B cell (primary cell): ENCODE results near the gene LRRC47. TPM values are rescaled to one million over a fixed set of nuclear protein-coding genes. Genes with fewer than 3 reads are reported as not detected.

Experiments
- ATAC-seq: fragments of 200-7000 bp; cut with Tn5 transposase; one replicate; pipeline ENCODE4 v1.10.0; 2021; ENCODE audit warnings: low read depth, mild to moderate bottlenecking, moderate number of reproducible peaks, moderate library complexity
- CTCF ChIA-PET: fragments of 350-600 bp; sonication (Branson Sonifier 250); formaldehyde crosslinking; loops from one replicate; lab custom pipeline; 2021; ENCODE audit warnings: antibody characterized with exemption, inconsistent platforms; lab: Charles Lee
- POLR2A ChIA-PET: fragments of 350-600 bp; sonication (Branson Sonifier 250); formaldehyde crosslinking; loops from one replicate; lab custom pipeline; 2021; ENCODE audit warnings: antibody characterized with exemption; lab: Charles Lee
- DNase-seq: peaks from one replicate; pipeline ENCODE4 v3.0.0; 2013
- H2AFZ ChIP-seq: 2 replicates; pipeline ENCODE4 v1.6.1; 2012; ENCODE audit warnings: mild to moderate bottlenecking, low read depth, low read length; ENCODE audit not compliant: insufficient read depth, poor library complexity, severe bottlenecking
- H3K27ac ChIP-seq, 2 donors: 1 replicate in 1 of 2; 2 replicates in 1 of 2; pipeline ENCODE4 v1.5.1; 2012 to 2013; ENCODE audit warnings: low read length in 2 of 2, mild to moderate bottlenecking in 2 of 2, moderate library complexity in 1 of 2
- H3K27me3 ChIP-seq, 4 experiments: fragments of 200-600 bp in 1 of 4; sonication (generic) in 1 of 4; replicated peaks in 1 of 4; 1 replicate in 2 of 4; 2 replicates in 2 of 4; pipeline versions ENCODE4 v1.6.1 to v1.7.0; 2013 to 2016; ENCODE audit warnings: low read length in 3 of 4, mild to moderate bottlenecking in 2 of 4, mixed read lengths in 1 of 4, moderate library complexity in 1 of 4; ENCODE audit not compliant: insufficient read depth in 4 of 4, control insufficient read depth in 3 of 4; ENCODE audit errors: control extremely low read depth in 1 of 4
- H3K36me3 ChIP-seq, 2 experiments: replicated peaks in 1 of 2; 1 replicate in 1 of 2; 2 replicates in 1 of 2; pipeline versions ENCODE4 v1.6.1 to v1.7.1; 2013; ENCODE audit warnings: low read length in 1 of 2; ENCODE audit not compliant: insufficient read depth in 2 of 2, control insufficient read depth in 1 of 2; ENCODE audit errors: control extremely low read depth in 1 of 2, extremely low read depth in 1 of 2
- H3K4me1 ChIP-seq, 2 donors: fragments of 200-600 bp in 1 of 2; sonication (generic) in 1 of 2; 1 replicate in 1 of 2; 2 replicates in 1 of 2; pipeline versions ENCODE4 v1.5.1 to v1.6.1; 2013 to 2017; ENCODE audit warnings: low read length in 2 of 2; ENCODE audit not compliant: control insufficient read depth in 2 of 2, insufficient read depth in 2 of 2
- H3K4me2 ChIP-seq: replicated peaks from 2 replicates; pipeline ENCODE3; 2012; ENCODE audit warnings: mild to moderate bottlenecking, low read depth, low read length; ENCODE audit not compliant: poor library complexity, severe bottlenecking
- H3K4me3 ChIP-seq, 5 experiments: fragments of 200-600 bp in 1 of 5; sonication (generic) in 1 of 5; 1 replicate in 3 of 5; 2 replicates in 2 of 5; pipeline versions ENCODE4 v1.5.1 to v1.7.0; 2011 to 2016; ENCODE audit warnings: low read length in 4 of 5, mild to moderate bottlenecking in 4 of 5, low read depth in 2 of 5, control low read depth in 1 of 5, moderate library complexity in 1 of 5; ENCODE audit not compliant: insufficient read depth in 1 of 5; ENCODE audit errors: control extremely low read depth in 1 of 5, extremely low read depth in 1 of 5
- H3K79me2 ChIP-seq: fragments of 200-600 bp; sonication (generic); one replicate; pipeline ENCODE4 v1.6.0; 2016; ENCODE audit warnings: low read length; ENCODE audit not compliant: control insufficient read depth, insufficient read depth
- H3K9ac ChIP-seq: fragments of 200-600 bp; sonication (generic); 2 replicates; pipeline ENCODE4 v1.6.1; 2017; ENCODE audit warnings: mild to moderate bottlenecking, low read length, moderate library complexity
- H3K9me3 ChIP-seq, 3 donors: one replicate each; pipeline versions ENCODE4 v1.6.1 to v1.7.1; 2013; ENCODE audit warnings: low read length in 2 of 3; ENCODE audit not compliant: control insufficient read depth in 2 of 3, insufficient read depth in 1 of 3; ENCODE audit errors: control extremely low read depth in 1 of 3
- H4K20me1 ChIP-seq: 2 replicates; pipeline ENCODE4 v1.6.0; 2012; ENCODE audit warnings: mild to moderate bottlenecking, low read length; ENCODE audit not compliant: insufficient read depth, control insufficient read depth, poor library complexity, severe bottlenecking
- H3K27ac Mint-ChIP-seq: one replicate; pipeline ENCODE4 v1.8.0; 2021; ENCODE audit warnings: mixed read lengths
- H3K27me3 Mint-ChIP-seq: one replicate; pipeline ENCODE4 v1.8.0; 2021; ENCODE audit warnings: mixed read lengths
- H3K4me1 Mint-ChIP-seq: one replicate; pipeline ENCODE4 v1.8.0; 2021; ENCODE audit warnings: mixed read lengths
- H3K4me3 Mint-ChIP-seq: one replicate; pipeline ENCODE4 v1.8.0; 2021; ENCODE audit warnings: mixed read lengths
- H3K9me3 Mint-ChIP-seq: one replicate; pipeline ENCODE4 v1.8.0; 2022; ENCODE audit warnings: mixed read lengths; ENCODE audit not compliant: insufficient read depth
- EZH2 ChIP-seq: IDR thresholded peaks from 2 replicates; pipeline ENCODE4 v1.6.1; 2012; ENCODE audit warnings: borderline replicate concordance, low read depth, mild to moderate bottlenecking, moderate library complexity, low read length; ENCODE audit not compliant: insufficient read depth, poor library complexity, severe bottlenecking
- WGBS: methylation state at CpG from one replicate; pipeline ENCODE4 v1.1.5; 2013; ENCODE audit warnings: missing lambda C conversion rate; ENCODE audit not compliant: insufficient coverage; 5-methylcytosine and 5-hydroxymethylcytosine counted together
- intact Hi-C: fragments of 100-400 bp; cut with micrococcal nuclease; formaldehyde crosslinking; loops from one replicate; pipeline ENCODE4 v1.10.0; 2022
- polyA plus RNA-seq: library from polyadenylated mRNA; depleted of rRNA; stranded (reverse); fragments of >200 nt; gene quantifications from 2 replicates; pipeline ENCODE4 v1.2.3, GENCODE V29; 2012
- total RNA-seq, 2 donors: library from RNA; stranded (reverse); fragments of 120-200 nt in 1 of 2; gene quantifications; 1 replicate in 1 of 2; 2 replicates in 1 of 2; pipeline versions ENCODE4 v1.2.3 to v1.2.4, GENCODE V29; 2013 to 2022
- TF ChIP-seq, protein P1 (sequence below): fragments of 200-600 bp; IDR thresholded peaks from one replicate; pipeline ENCODE4 v1.8.0; 2022; ENCODE audit warnings: antibody characterized with exemption, mild to moderate bottlenecking

LRRC47 gene
- total and polyA plus RNA-seq, 2 donors (not counting 1 experiment from before 2014, with no cell fraction given), result 16.7 to 48.2 TPM

DNA sequence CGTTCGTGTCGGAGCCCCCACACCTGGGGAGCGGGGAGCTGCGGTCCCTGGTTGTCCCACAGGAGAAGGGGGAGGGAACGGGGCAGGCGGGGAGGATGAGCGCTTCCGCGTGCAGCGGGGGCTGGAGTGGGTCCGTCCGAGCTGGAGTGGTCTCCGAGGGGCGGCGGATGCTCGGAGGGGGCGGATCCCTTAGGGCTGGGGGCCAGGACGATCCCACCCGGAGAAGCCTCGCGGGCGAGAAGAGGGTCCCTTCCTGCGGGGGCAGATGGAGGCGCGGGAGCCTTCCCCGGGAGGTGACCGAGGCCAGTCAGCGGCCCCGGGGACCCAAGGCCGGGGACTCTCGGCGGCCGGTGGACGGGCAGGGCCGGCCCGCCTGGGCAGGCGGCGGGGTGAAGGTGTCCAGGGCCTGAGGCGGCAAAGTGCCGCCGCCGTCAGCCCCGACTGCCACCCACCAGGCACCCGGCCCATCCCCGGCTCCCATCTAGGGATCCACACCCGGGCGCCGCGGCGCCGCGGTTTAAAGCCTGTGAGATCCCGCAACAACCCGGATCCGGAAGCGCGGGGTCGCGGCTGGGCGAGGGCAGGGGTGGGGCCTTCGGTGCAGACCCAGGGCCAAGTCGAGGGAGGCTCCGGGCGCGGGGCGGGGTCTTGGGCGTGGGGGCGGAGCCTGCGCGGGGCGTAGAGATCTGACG, 49.3 kb downstream of the LRRC47 start:
- H3K4me1 Mint-ChIP-seq, result peaks cover 27% of the 10 kb centered on the region
- ATAC-seq, result peak; percentile 99
- no peaks in the 10 kb centered on the region for H3K9me3 ChIP-seq
- peak; percentile 84 for DNase-seq
- no peaks in the 10 kb centered on the region for H3K9me3 Mint-ChIP-seq
- peak overlapping the region in 1 of 2 donors; percentile 72 for H3K27ac ChIP-seq
- peak overlapping the region; percentile 81 for H2AFZ ChIP-seq
- ChIA-PET POLR2A (no interaction called here), CTCF (no interaction called here)
- TF ChIP-seq EZH2, result no peak
- TF ChIP-seq, protein P1, sequence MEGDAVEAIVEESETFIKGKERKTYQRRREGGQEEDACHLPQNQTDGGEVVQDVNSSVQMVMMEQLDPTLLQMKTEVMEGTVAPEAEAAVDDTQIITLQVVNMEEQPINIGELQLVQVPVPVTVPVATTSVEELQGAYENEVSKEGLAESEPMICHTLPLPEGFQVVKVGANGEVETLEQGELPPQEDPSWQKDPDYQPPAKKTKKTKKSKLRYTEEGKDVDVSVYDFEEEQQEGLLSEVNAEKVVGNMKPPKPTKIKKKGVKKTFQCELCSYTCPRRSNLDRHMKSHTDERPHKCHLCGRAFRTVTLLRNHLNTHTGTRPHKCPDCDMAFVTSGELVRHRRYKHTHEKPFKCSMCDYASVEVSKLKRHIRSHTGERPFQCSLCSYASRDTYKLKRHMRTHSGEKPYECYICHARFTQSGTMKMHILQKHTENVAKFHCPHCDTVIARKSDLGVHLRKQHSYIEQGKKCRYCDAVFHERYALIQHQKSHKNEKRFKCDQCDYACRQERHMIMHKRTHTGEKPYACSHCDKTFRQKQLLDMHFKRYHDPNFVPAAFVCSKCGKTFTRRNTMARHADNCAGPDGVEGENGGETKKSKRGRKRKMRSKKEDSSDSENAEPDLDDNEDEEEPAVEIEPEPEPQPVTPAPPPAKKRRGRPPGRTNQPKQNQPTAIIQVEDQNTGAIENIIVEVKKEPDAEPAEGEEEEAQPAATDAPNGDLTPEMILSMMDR, result no peak
- H3K4me1 ChIP-seq, result peaks cover 9 to 18% of the 10 kb centered on the region in 2 donors
- no peaks in the 10 kb centered on the region for H3K79me2 ChIP-seq
- peaks cover 5% of the 10 kb centered on the region for H3K27me3 Mint-ChIP-seq
- no peaks in the 10 kb centered on the region for H4K20me1 ChIP-seq
- peak overlapping the region; percentile 90 for H3K4me3 Mint-ChIP-seq
- peaks cover 0 to under 1% (median 0%) of the 10 kb centered on the region in 4 experiments for H3K27me3 ChIP-seq
- H3K9ac ChIP-seq, result peak overlapping the region; percentile 83
- H3K27ac Mint-ChIP-seq, result peak overlapping the region; percentile 78
- peak overlapping the region; percentile 34 to 74 (median 71) for H3K4me3 ChIP-seq
- WGBS, result 2% methylated on average over 73 of the region's 73 CpGs
- peak overlapping the region; percentile 96 for H3K4me2 ChIP-seq
- peaks cover 0 to 6% of the 10 kb centered on the region in 2 experiments for H3K36me3 ChIP-seq
- intact Hi-C loops, result loop anchor here (1.0 kb wide), 2 partner anchors 25 to 49 kb away; partner anchors contain the start of genes LRRC47 and SMIM1

DNA sequence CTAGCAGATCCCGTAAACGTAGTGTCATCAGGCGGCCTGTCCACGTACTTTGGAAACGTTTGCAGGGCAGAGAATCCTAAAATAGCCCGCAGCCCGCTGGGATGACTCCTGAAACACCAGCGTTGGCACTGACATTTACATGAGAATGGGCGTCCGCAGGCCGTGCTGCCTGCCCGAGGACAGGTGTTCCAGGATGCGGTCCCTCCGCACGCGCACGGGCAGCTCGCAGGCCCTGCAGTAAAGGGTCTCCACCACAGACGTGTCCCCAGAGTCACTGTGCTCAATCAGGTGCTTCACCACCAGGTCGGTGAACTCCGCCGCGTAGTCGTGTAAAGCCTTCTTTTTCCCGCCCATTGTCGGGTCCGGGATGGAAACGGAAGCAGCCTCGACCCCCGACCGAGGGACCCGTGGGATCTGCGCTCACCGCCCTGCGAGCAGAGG, 49.9 kb downstream of the LRRC47 start:
- no peaks in the 10 kb centered on the region for H3K9me3 Mint-ChIP-seq
- H3K4me3 Mint-ChIP-seq, result peak overlapping the region; percentile 90
- Histone ChIP-seq H3K27ac (peak overlapping the region in 1 of 2 donors; percentile 72), H3K4me3 (peak overlapping the region in 4 of 5 experiments; percentile 48 to 74 (median 72)), H2AFZ (peak overlapping the region; percentile 81), H3K4me2 (peak overlapping the region; percentile 96), H3K4me1 (peaks cover 9 to 18% of the 10 kb centered on the region in 2 donors), H3K27me3 (no peaks in the 10 kb centered on the region), H3K79me2 (no peaks in the 10 kb centered on the region), H3K9me3 (no peaks in the 10 kb centered on the region), H3K36me3 (peaks cover 0 to 6% of the 10 kb centered on the region in 2 experiments), H3K9ac (peak overlapping the region; percentile 83), H4K20me1 (no peaks in the 10 kb centered on the region)
- CTCF ChIA-PET, result no interaction called here
- H3K27me3 Mint-ChIP-seq, result peaks cover 5% of the 10 kb centered on the region
- WGBS, result 33% methylated on average over 35 of the region's 35 CpGs
- intact Hi-C loops, result no loop called here
- POLR2A ChIA-PET, result no interaction called here
- ATAC-seq, result peak; percentile 29
- TF ChIP-seq, protein P1, result no peak
- H3K4me1 Mint-ChIP-seq, result peaks cover 27% of the 10 kb centered on the region
- peak; percentile 53 for DNase-seq
- peak overlapping the region; percentile 78 for H3K27ac Mint-ChIP-seq
